Fibroblast of lung (primary cell): ENCODE measurements around the gene TMEM134. TPM values are rescaled to one million over a fixed set of nuclear protein-coding genes. Genes with fewer than 3 reads are reported as not detected.

Source experiments
- DNase-seq, 2 donors: peaks; one replicate each; pipeline versions ENCODE4 v3.0.0 to v3.0.0-alpha.2; 2010; ENCODE audit warnings: low read depth in 2 of 2
- H2AFZ ChIP-seq: 2 replicates; pipeline ENCODE4 v1.5.1; 2012; ENCODE audit warnings: low read length, control low read depth, inconsistent platforms
- H3K27ac ChIP-seq: 2 replicates; pipeline ENCODE4 v1.5.1; 2011; ENCODE audit warnings: low read length, control low read depth; ENCODE audit not compliant: insufficient read depth
- H3K27me3 ChIP-seq: 2 replicates; pipeline ENCODE4 v1.5.1; 2011; ENCODE audit warnings: mild to moderate bottlenecking, low read length; ENCODE audit not compliant: control insufficient read depth, insufficient read depth
- H3K36me3 ChIP-seq: 2 replicates; pipeline ENCODE4 v1.5.1; 2011; ENCODE audit warnings: low read length; ENCODE audit not compliant: control insufficient read depth, insufficient read depth
- H3K4me1 ChIP-seq: 2 replicates; pipeline ENCODE4 v1.5.1; 2011; ENCODE audit warnings: low read length; ENCODE audit not compliant: control insufficient read depth, insufficient read depth; ENCODE audit errors: extremely low read depth
- H3K4me2 ChIP-seq: 2 replicates; pipeline ENCODE4 v1.5.1; 2011; ENCODE audit warnings: low read length, control low read depth; ENCODE audit not compliant: insufficient read depth; ENCODE audit errors: extremely low read depth
- H3K4me3 ChIP-seq, 4 experiments: fragments of 200-600 bp in 1 of 4; sonication (generic) in 1 of 4; replicated peaks in 1 of 4; 2 replicates each; pipeline ENCODE4 v1.5.1; 2011 to 2016; ENCODE audit warnings: low read length in 4 of 4, low read depth in 3 of 4, mild to moderate bottlenecking in 3 of 4, control low read depth in 2 of 4, inconsistent platforms in 1 of 4, mixed read lengths in 1 of 4; ENCODE audit not compliant: insufficient read depth in 1 of 4; ENCODE audit errors: control extremely low read depth in 1 of 4
- H3K79me2 ChIP-seq: 2 replicates; pipeline ENCODE4 v1.5.1; 2012; ENCODE audit warnings: mild to moderate bottlenecking, low read length, inconsistent platforms; ENCODE audit not compliant: control insufficient read depth, insufficient read depth
- H3K9ac ChIP-seq: 2 replicates; pipeline ENCODE4 v1.5.1; 2011; ENCODE audit warnings: mild to moderate bottlenecking, low read length, control low read depth; ENCODE audit not compliant: insufficient read depth
- H3K9me3 ChIP-seq: 2 replicates; pipeline ENCODE4 v1.5.1; 2012; ENCODE audit warnings: low read depth, low read length; ENCODE audit not compliant: control insufficient read depth, insufficient read depth
- H4K20me1 ChIP-seq: 2 replicates; pipeline ENCODE4 v1.5.1; 2011; ENCODE audit warnings: low read length; ENCODE audit not compliant: control insufficient read depth, insufficient read depth; ENCODE audit errors: extremely low read depth
- EZH2 ChIP-seq: IDR thresholded peaks from 2 replicates; pipeline ENCODE4 v1.5.1; 2012; ENCODE audit warnings: low read length, control low read depth, mild to moderate bottlenecking; ENCODE audit errors: missing control alignments
- polyA plus RNA-seq, 2 donors: library from polyadenylated mRNA; depleted of rRNA in 1 of 2; stranded (reverse) in 1 of 2; unstranded in 1 of 2; fragments of >200 nt; gene quantifications; 2 replicates each; pipeline ENCODE4 v1.2.1, GENCODE V29; 2011 to 2012; ENCODE audit warnings: missing spikeins in 1 of 2
- total RNA-seq: library from RNA; depleted of rRNA; stranded (reverse); fragments of >200 nt; gene quantifications from 2 replicates; pipeline ENCODE4 v1.2.1, GENCODE V29; 2014
- TF ChIP-seq, protein P1 (sequence below), 2 donors: IDR thresholded peaks in 1 of 2; conservative IDR thresholded peaks in 1 of 2; 1 replicate in 1 of 2; 2 replicates in 1 of 2; pipeline ENCODE4 v1.5.1; 2011 to 2012; ENCODE audit warnings: low read length in 2 of 2, control low read depth in 1 of 2, inconsistent platforms in 1 of 2, low read depth in 1 of 2, mild to moderate bottlenecking in 1 of 2

The TMEM134 gene
- total and polyA plus RNA-seq, 2 donors (not counting 1 experiment from before 2014, with no cell fraction given), result 11.2 to 22.0 TPM

DNA sequence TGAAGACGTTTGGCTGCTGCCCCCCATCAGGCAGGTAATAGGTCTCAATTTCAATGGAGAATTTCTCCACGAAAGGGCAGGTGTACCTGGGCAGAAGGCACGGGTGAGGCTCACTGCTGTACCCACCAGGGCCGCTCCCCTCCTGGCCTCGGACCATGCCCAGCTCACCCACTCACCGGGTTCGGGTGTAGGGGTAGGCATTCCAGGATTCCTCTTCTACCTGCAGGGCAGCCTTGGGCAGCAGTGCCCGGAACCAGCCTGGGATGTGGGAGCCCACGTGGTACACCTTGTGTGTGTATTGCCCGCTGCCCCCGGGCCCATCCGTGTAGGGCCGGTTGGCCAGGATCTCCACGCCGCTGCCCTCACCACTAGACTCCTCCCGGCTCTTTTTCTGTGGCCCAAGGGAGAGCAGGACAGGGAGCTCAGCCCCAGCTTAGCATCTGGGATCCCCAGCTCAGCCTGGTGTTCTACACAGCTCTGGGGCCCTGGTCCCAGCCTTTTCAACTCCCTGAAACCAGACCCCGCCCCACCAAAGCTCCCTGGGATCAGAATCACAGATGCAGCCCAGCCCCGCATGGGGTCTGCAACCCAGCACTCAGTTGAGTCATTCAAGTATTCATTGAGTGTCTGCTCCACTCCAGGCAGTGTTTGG, 33.4 kb upstream of the TMEM134 start:
- Histone ChIP-seq H3K9ac (no peak overlapping the region), H3K4me2 (no peak overlapping the region), H3K4me3 (no peak overlapping the region), H3K9me3 (no peaks in the 10 kb centered on the region), H3K36me3 (peaks cover 4% of the 10 kb centered on the region), H2AFZ (no peak overlapping the region), H3K79me2 (no peaks in the 10 kb centered on the region), H3K4me1 (peaks cover 10% of the 10 kb centered on the region), H4K20me1 (no peaks in the 10 kb centered on the region), H3K27ac (no peak overlapping the region), H3K27me3 (no peaks in the 10 kb centered on the region)
- DNase-seq, result no peak
- TF ChIP-seq, protein P1, sequence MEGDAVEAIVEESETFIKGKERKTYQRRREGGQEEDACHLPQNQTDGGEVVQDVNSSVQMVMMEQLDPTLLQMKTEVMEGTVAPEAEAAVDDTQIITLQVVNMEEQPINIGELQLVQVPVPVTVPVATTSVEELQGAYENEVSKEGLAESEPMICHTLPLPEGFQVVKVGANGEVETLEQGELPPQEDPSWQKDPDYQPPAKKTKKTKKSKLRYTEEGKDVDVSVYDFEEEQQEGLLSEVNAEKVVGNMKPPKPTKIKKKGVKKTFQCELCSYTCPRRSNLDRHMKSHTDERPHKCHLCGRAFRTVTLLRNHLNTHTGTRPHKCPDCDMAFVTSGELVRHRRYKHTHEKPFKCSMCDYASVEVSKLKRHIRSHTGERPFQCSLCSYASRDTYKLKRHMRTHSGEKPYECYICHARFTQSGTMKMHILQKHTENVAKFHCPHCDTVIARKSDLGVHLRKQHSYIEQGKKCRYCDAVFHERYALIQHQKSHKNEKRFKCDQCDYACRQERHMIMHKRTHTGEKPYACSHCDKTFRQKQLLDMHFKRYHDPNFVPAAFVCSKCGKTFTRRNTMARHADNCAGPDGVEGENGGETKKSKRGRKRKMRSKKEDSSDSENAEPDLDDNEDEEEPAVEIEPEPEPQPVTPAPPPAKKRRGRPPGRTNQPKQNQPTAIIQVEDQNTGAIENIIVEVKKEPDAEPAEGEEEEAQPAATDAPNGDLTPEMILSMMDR (conservative IDR thresholded peaks at IDR 0.05 in 1 of 2, IDR thresholded peaks at IDR 0.05 in 1 of 2; ENCODE audit: low read depth in 1 of 2, low read length in 2 of 2), result no peak
- no peak for TF ChIP-seq EZH2

DNA sequence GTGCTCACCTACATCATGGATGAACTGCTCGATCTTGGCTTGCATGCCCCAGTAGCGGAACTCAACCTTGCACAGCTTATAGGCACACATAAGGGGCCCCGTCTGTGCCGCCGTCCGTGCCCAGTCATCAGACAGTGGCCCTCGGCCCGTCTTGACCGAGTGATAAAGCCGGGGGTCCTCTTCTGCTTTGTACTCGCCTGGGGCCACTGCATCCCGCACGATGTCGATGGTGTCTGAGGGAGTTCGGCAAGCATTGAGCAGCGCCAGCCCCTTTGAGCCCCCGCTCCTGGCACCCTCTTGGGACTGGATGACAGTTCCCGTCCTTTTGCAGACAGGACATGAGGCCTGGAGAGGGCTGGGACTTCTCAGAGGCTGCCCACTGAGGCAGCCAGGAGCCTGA, 32.8 kb upstream of the TMEM134 start:
- H3K9me3 ChIP-seq, result no peaks in the 10 kb centered on the region
- no peak for DNase-seq
- no peak overlapping the region for H3K27ac ChIP-seq
- no peaks in the 10 kb centered on the region for H3K79me2 ChIP-seq
- no peaks in the 10 kb centered on the region for H3K27me3 ChIP-seq
- no peak overlapping the region for H2AFZ ChIP-seq
- H3K4me2 ChIP-seq, result no peak overlapping the region
- no peak overlapping the region for H3K4me3 ChIP-seq
- no peak overlapping the region for H3K9ac ChIP-seq
- H4K20me1 ChIP-seq, result no peaks in the 10 kb centered on the region
- peaks cover 6% of the 10 kb centered on the region for H3K4me1 ChIP-seq
- peaks cover 4% of the 10 kb centered on the region for H3K36me3 ChIP-seq
- TF ChIP-seq, protein P1 (conservative IDR thresholded peaks at IDR 0.05 in 1 of 2, IDR thresholded peaks at IDR 0.05 in 1 of 2; ENCODE audit: low read depth in 1 of 2, low read length in 2 of 2), result no peak
- TF ChIP-seq EZH2, result no peak

GRCh38 chr11:67500831-67501715, 32.0 kb upstream of the TMEM134 start:
- Histone ChIP-seq H2AFZ (no peak overlapping the region), H3K27ac (no peak overlapping the region), H3K9ac (no peak overlapping the region), H3K4me3 (no peak overlapping the region), H4K20me1 (no peaks in the 10 kb centered on the region), H3K36me3 (peaks cover 2% of the 10 kb centered on the region), H3K4me2 (no peak overlapping the region), H3K4me1 (peaks cover 6% of the 10 kb centered on the region), H3K27me3 (no peaks in the 10 kb centered on the region), H3K9me3 (no peaks in the 10 kb centered on the region), H3K79me2 (no peaks in the 10 kb centered on the region)
- no peak for DNase-seq
- TF ChIP-seq EZH2, result no peak
- TF ChIP-seq, protein P1 (conservative IDR thresholded peaks at IDR 0.05 in 1 of 2, IDR thresholded peaks at IDR 0.05 in 1 of 2; ENCODE audit: low read depth in 1 of 2, low read length in 2 of 2), result no peak
